IPS-15b (cell line): ENCODE results near the gene DIP2C.

Experiments
- H3K27me3 ChIP-seq: one replicate; pipeline ENCODE4 v1.6.1; 2013; ENCODE audit warnings: low read length; ENCODE audit not compliant: control insufficient read depth, insufficient read depth
- H3K36me3 ChIP-seq: one replicate; pipeline ENCODE4 v1.6.1; 2013; ENCODE audit warnings: low read length; ENCODE audit not compliant: control insufficient read depth, insufficient read depth
- H3K4me1 ChIP-seq: one replicate; pipeline ENCODE4 v1.6.1; 2013; ENCODE audit warnings: mild to moderate bottlenecking, low read length; ENCODE audit not compliant: control insufficient read depth, insufficient read depth
- H3K4me3 ChIP-seq: one replicate; pipeline ENCODE4 v1.5.1; 2013; ENCODE audit warnings: low read depth, low read length
- H3K9ac ChIP-seq: one replicate; pipeline ENCODE4 v1.6.1; 2013; ENCODE audit warnings: low read depth, mild to moderate bottlenecking, low read length
- H3K9me3 ChIP-seq: one replicate; pipeline ENCODE4 v1.6.1; 2013; ENCODE audit warnings: mild to moderate bottlenecking, low read length; ENCODE audit not compliant: control insufficient read depth, insufficient read depth

The DIP2C gene, protein sequence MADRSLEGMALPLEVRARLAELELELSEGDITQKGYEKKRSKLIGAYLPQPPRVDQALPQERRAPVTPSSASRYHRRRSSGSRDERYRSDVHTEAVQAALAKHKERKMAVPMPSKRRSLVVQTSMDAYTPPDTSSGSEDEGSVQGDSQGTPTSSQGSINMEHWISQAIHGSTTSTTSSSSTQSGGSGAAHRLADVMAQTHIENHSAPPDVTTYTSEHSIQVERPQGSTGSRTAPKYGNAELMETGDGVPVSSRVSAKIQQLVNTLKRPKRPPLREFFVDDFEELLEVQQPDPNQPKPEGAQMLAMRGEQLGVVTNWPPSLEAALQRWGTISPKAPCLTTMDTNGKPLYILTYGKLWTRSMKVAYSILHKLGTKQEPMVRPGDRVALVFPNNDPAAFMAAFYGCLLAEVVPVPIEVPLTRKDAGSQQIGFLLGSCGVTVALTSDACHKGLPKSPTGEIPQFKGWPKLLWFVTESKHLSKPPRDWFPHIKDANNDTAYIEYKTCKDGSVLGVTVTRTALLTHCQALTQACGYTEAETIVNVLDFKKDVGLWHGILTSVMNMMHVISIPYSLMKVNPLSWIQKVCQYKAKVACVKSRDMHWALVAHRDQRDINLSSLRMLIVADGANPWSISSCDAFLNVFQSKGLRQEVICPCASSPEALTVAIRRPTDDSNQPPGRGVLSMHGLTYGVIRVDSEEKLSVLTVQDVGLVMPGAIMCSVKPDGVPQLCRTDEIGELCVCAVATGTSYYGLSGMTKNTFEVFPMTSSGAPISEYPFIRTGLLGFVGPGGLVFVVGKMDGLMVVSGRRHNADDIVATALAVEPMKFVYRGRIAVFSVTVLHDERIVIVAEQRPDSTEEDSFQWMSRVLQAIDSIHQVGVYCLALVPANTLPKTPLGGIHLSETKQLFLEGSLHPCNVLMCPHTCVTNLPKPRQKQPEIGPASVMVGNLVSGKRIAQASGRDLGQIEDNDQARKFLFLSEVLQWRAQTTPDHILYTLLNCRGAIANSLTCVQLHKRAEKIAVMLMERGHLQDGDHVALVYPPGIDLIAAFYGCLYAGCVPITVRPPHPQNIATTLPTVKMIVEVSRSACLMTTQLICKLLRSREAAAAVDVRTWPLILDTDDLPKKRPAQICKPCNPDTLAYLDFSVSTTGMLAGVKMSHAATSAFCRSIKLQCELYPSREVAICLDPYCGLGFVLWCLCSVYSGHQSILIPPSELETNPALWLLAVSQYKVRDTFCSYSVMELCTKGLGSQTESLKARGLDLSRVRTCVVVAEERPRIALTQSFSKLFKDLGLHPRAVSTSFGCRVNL (N-terminal part only)

DNA sequence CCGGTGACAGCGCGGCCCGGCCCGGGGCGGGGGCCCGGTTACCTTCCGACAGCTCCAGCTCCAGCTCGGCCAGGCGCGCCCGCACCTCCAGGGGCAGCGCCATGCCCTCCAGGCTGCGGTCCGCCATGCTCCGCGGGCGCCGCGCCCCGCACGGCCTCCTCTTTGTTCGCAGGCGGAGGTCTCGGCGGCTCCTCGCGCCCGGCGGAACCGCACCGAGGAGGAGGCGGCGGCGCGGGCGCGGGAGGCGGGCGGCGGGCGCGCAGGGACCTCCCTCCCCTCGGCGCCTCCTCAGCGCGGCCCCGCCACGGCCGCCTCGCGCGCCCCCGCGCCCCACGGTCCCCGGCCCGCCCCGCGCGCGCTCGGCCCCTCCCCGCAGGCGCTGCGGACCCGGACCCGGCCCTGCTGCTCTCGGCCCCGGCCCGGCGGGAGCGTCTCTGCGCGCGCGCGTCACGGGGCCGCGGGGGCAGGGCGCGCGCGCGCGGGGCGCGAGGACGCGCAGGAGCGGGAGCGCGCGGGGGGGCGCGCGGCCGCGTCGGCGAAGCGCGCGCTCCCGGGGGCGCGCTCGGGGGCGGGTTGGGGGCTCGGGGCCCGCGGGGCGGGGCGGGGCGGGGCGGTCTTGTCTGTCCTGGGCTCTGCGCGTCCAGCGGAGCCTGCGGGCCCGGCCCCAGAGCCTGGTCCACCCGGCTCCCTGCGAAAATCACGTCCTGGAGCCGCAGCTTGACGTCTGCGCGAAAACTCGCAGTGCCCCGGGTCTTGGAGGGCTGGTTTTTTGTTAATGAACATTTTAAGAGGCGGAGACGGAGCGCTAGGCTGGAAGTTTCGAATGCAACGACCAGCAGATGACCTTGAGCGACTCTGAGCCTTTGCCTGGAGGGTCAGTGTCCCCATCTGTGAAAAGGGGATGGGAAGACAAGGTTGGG, at the start of gene DIP2C:
Gene DIP2C, minus strand, starts transcription at position 217 of the 920 bp plus-strand sequence. Its CDS starts 90 bp downstream, at position 127.
- peaks cover 2% of the 10 kb centered on the region for H3K36me3 ChIP-seq
- H3K27me3 ChIP-seq = peaks cover 6% of the 10 kb centered on the region
- no peaks in the 10 kb centered on the region for H3K9me3 ChIP-seq
- peaks cover 5% of the 10 kb centered on the region for H3K4me1 ChIP-seq
- peak within 1 kb of the TSS; percentile 65 for H3K4me3 ChIP-seq
- H3K9ac ChIP-seq = peak within 1 kb of the TSS; percentile 37

DNA sequence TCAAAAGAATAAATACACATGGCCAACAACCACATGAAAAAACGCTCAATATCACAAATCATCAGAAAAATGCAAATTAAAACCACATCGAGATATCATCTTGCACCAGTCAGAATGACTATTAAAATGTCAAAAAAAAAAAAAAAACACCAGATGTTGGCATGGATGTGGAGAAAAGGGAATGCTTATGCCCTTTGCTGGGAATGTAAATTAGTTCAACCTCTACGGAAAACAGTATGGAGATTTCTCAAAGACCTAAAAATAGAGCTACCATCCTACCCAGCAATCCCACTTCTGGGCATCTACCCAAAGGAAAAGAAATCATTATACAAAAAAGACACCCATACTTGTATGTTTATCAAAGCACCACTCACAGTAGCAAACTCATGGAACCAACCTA, 45.0 kb upstream of the DIP2C start:
- Histone ChIP-seq H3K27me3 (no peaks in the 10 kb centered on the region), H3K36me3 (no peaks in the 10 kb centered on the region), H3K4me1 (no peaks in the 10 kb centered on the region), H3K9me3 (no peaks in the 10 kb centered on the region), H3K4me3 (no peak overlapping the region), H3K9ac (no peak overlapping the region)

DNA sequence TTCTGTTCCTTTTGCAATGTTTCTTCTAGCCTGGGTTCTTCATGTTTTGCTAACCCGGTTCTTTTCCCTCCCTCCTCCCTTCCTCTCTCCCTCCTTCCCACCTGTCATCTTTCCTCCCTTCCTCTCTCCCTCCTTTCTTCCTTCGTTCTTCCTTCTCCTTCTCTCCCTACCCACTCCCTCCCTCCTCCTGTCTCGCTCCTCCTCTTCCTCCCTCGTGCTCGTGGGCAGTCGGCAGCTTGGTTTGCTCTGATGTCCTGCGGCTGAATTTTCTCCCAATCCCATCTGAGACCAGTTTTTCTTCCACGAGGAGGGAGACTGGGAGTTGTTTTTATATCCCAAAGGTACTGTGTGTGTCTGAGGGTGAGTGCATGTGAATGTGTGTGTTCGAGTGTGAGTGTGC, 43.6 kb upstream of the DIP2C start:
- H3K27me3 ChIP-seq = no peaks in the 10 kb centered on the region

DNA sequence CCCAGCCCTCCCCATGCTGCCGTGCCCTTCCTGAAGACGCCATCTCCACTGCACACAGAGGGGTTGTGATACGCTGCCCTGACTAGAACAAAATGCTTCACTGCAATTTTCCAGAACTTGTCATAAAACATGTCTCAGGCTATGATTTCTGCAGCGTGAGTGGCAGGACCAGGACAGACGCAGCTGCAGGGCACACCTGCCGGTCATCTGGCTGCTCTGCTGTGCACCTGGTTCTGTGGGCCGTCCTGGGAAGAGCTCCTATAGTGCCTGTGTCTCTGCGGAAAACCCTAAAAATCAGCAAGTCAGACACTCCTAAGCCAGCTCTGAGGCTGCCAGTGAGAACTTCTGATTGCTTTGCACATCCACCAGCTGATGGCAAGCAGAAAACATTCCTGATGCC, 39.7 kb upstream of the DIP2C start:
- H3K4me1 ChIP-seq = no peaks in the 10 kb centered on the region
- H3K36me3 ChIP-seq = no peaks in the 10 kb centered on the region
- no peaks in the 10 kb centered on the region for H3K27me3 ChIP-seq
- no peak overlapping the region for H3K9ac ChIP-seq
- no peaks in the 10 kb centered on the region for H3K9me3 ChIP-seq
- no peak overlapping the region for H3K4me3 ChIP-seq

More for the DNA sequence above, 43.6 kb upstream of the DIP2C start:
- Histone ChIP-seq H3K4me3 (no peak overlapping the region), H3K36me3 (no peaks in the 10 kb centered on the region), H3K4me1 (no peaks in the 10 kb centered on the region), H3K9me3 (no peaks in the 10 kb centered on the region), H3K9ac (no peak overlapping the region)

DNA sequence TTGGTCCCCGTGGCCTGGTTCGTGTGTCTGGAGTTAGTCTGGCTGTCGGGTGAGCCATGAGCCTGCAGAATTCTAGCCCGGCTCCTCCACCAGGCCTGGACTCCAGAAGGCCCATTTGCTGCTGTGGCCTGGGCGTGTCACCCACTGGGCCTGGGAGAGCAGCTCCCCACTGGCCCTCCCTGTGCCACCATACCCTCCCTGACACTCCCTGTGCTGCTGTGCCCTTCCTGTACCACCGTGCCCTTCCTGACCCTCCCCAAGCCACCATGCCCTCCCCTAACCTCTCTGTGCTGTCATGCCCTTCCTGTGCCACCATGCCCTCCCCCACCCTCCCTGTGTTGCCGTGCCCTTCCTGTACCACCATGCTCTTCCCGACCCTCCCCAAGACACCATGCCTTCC, 39.1 kb upstream of the DIP2C start:
- no peaks in the 10 kb centered on the region for H3K27me3 ChIP-seq
- no peaks in the 10 kb centered on the region for H3K4me1 ChIP-seq
- H3K9me3 ChIP-seq = no peaks in the 10 kb centered on the region
- H3K4me3 ChIP-seq = no peak overlapping the region
- no peaks in the 10 kb centered on the region for H3K36me3 ChIP-seq
- no peak overlapping the region for H3K9ac ChIP-seq

DNA sequence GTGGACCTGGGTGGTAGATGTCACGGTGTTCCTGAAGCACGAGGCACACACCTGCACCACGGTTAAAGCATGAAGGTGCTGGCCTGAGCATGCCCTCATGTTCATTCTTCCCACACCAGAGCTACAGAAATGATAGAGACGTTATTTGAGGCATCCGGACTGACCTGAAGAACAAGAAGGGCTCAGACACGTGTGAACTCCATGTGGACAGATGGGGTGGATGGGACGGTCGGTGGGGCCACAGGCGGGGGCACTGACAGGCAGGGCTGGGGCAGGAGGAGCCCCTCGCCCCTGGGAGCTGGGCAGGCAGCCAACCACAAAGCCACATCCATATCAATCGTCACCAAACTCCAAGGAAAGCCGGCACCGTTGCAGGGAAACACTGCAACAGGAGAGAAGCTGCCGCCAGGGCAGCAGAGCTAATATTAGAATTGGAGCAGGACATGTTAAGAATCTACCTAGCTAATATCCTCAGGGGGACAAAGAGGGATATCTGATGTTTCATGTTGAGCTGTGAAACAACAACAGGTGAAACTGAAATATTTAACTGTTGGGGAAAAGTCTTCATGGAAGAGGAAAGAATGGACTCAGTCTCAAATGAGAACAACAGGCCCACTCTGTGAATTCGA, 37.8 kb upstream of the DIP2C start:
- H3K9ac ChIP-seq = no peak overlapping the region
- H3K9me3 ChIP-seq = no peaks in the 10 kb centered on the region
- no peaks in the 10 kb centered on the region for H3K27me3 ChIP-seq
- no peaks in the 10 kb centered on the region for H3K4me1 ChIP-seq
- no peak overlapping the region for H3K4me3 ChIP-seq
- H3K36me3 ChIP-seq = no peaks in the 10 kb centered on the region

DNA sequence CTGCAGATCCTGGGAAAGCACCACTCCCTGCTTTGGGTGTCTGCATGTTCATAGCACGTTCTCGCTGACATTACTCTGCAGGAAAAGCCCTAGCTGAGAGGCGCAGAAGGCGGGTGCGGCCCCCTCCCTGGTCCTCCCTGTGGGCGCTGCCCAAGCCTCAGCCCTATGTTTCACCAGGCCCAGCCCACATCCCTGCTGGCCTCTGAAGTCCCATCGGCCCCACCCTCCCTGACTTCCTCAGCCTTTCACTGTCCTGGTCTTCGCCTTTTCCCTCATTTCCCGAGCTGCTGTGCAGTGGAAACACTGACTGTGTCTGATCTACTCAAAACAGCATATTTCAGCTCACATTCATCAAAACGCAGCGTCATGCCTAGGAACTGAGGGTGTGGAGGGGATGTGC, 36.3 kb upstream of the DIP2C start:
- Histone ChIP-seq H3K27me3 (no peaks in the 10 kb centered on the region), H3K4me1 (no peaks in the 10 kb centered on the region), H3K9ac (no peak overlapping the region)

DNA sequence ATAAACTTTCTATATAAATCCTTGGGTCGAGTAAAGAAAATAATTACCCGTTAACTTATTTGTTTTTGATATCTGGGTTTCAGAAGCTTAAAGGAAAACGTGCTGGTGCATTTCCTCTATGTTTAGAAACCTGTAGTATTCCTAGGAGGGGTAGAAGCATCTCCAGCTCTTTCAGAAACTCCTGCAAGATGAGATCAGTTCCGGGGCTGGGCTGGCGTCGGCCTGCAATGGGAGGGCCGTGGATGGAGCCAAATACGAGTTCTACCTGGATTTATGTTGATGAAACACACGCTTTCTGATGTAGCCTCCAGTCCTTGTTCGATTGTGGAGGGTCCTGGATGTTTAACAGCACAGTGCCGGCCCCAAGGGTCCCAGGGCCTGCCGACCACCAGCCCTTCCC, 35.8 kb upstream of the DIP2C start:
- no peak overlapping the region for H3K9ac ChIP-seq

More for the DNA sequence above, 36.3 kb upstream of the DIP2C start:
- H3K36me3 ChIP-seq = no peaks in the 10 kb centered on the region
- H3K4me3 ChIP-seq = no peak overlapping the region
- H3K9me3 ChIP-seq = no peaks in the 10 kb centered on the region

DNA sequence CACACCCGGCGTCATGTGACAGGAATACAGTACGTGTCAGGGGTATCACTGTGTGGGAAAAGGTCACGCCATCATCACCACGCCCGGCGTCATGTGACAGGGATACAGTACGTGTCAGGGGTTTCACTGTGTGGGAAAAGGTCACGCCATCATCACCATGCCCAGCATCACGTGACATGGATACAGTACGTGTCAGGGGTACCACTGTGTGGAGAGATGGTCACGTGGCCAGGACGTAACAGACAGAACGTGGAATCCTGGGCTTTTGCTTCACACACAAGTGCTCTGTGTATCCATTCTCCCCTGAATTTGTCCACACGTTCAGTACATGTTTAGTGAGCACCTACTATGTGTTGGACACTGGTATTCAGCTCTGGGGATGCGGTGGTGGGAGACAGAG, 34.5 kb upstream of the DIP2C start:
- H3K9me3 ChIP-seq = no peaks in the 10 kb centered on the region
- H3K36me3 ChIP-seq = no peaks in the 10 kb centered on the region

More for the DNA sequence above, 35.8 kb upstream of the DIP2C start:
- Histone ChIP-seq H3K27me3 (no peaks in the 10 kb centered on the region), H3K4me1 (no peaks in the 10 kb centered on the region), H3K36me3 (no peaks in the 10 kb centered on the region), H3K9me3 (no peaks in the 10 kb centered on the region), H3K4me3 (no peak overlapping the region)

DNA sequence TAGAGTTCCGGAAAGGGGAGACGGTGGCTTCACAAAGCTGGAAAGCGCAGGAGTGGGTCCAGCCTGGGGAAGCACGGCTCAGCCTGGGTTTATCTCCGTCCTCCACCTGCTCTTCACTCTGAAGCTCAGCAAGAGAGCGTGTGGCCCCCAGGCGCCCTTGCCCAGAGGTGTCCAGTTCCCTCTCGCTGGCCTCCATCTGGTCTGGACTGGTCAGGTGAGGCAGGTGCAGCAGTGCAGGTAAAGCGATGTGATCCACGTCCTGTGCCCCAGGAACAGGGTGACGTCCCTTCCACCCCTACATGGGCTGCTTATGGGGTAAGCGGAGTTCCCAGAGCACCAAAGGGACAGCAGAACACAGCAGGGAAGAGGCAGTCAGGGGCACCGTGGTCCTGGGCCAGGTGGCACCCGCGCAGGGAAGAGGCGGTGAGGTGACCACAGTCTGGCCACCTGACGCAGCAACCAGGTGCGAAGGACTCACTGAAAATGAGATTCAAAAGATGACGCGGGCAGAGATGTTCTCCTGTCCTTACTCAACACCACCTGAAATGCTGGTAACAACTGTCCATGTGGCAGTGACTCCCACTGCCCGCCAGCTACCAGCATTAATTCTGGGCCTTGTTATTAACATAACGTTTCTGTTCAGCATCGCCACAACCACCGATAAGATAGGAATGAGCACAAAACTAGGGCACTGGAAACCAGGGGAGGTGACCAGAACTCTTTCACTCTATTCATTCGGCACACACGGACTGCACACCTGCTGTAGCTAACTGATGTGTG, 33.0 kb upstream of the DIP2C start:
- Histone ChIP-seq H3K4me3 (no peak overlapping the region), H3K36me3 (no peaks in the 10 kb centered on the region), H3K9me3 (no peaks in the 10 kb centered on the region), H3K9ac (no peak overlapping the region), H3K27me3 (no peaks in the 10 kb centered on the region), H3K4me1 (no peaks in the 10 kb centered on the region)

More for the DNA sequence above, 34.5 kb upstream of the DIP2C start:
- no peak overlapping the region for H3K4me3 ChIP-seq
- no peaks in the 10 kb centered on the region for H3K4me1 ChIP-seq
- no peaks in the 10 kb centered on the region for H3K27me3 ChIP-seq
- H3K9ac ChIP-seq = no peak overlapping the region
